Measurements from ENCODE around the gene HMGCL. TPM values are rescaled to one million over a fixed set of nuclear protein-coding genes. Genes with fewer than 3 reads are reported as not detected.

Gene HMGCL
- total and polyA plus RNA-seq, 2 of the 13 experiments (the other 11 are each of a cell fraction or from before 2014, with no cell fraction given), result 21.3 to 41.4 TPM

- ChIA-PET POLR2A (interaction anchor here (0.7 to 2.5 kb wide), 2 partner anchors 9 to 13 kb away, joined by 3 to 12 read pairs; partner anchors contain the start of gene HMGCL), CTCF (ENCODE audit: low intra/inter-chr PET ratio, low total read pairs) (no interaction called here)
- H3K27ac ChIP-seq (ENCODE audit: extremely low read length, insufficient read depth, low read length), result no peak overlapping the region
- H2AFZ ChIP-seq (ENCODE audit: low read length), result no peak overlapping the region
- H3K4me1 ChIP-seq (ENCODE audit: insufficient read depth, low read length), result peaks cover 22% of the 10 kb centered on the region
- peak overlapping the region; percentile 95 for H3K4me2 ChIP-seq (ENCODE audit: low read depth, low read length)
- peak overlapping the region; percentile 47 to 71 (median 71) for H3K4me3 ChIP-seq (replicated peaks in 1 of 3; ENCODE audit: insufficient read depth in 1 of 3, low read depth in 2 of 3, low read length in 3 of 3)
- no peaks in the 10 kb centered on the region for H3K9me3 ChIP-seq (ENCODE audit: low read length)
- BruUV-seq (replicated peaks), result no TSS peak
- WGBS (ENCODE audit: low lambda C conversion rate), result 3% methylated on average over 10 of the region's 21 CpGs
- no peaks in the 10 kb centered on the region for H3K79me2 ChIP-seq (ENCODE audit: insufficient read depth, low read length)
- peaks cover 0 to 6% of the 10 kb centered on the region in 2 experiments; a peak in 3 of 5 replicates for H3K27me3 ChIP-seq (ENCODE audit: control insufficient read depth in 1 of 2, insufficient read depth in 2 of 2, low read length in 2 of 2)
- H3K9ac ChIP-seq (ENCODE audit: insufficient read depth, low read depth, low read length), result peak overlapping the region; percentile 45; the same call in 1 of the 2 replicates
- FAIRE-seq (no peak), DNase-seq (ENCODE audit: low spot score) (peak; percentile 45), ATAC-seq (peak; percentile 96)
- in situ Hi-C loops (cut with HindIII; ENCODE audit: extremely low pct_ligation_motif_present, low pct_unique_long_range_greater_than_20kb) (no loop called here), intact Hi-C loops (cut with micrococcal nuclease; ENCODE audit: unreplicated experiment) (no loop called here)
- H3K36me3 ChIP-seq (replicated peaks in 1 of 2; ENCODE audit: control insufficient read depth in 1 of 2, insufficient read depth in 2 of 2, low read length in 2 of 2), result no peaks in the 10 kb centered on the region
- H4K20me1 ChIP-seq (ENCODE audit: insufficient read depth, low read length), result no peaks in the 10 kb centered on the region
- no peak for TF ChIP-seq BRCA1 (CRISPR knock-in tag; IDR thresholded peaks at IDR 0.05)
- TF ChIP-seq ZFX (CRISPR knock-in tag; IDR thresholded peaks at IDR 0.05; ENCODE audit: low read depth), result peak; percentile 33; the same call in 1 of the 2 replicates
- no peak for TF ChIP-seq ZSCAN20 (CRISPR knock-in tag; IDR thresholded peaks at IDR 0.05; ENCODE audit: borderline replicate concordance)
- TF ChIP-seq CEBPG (CRISPR knock-in tag; IDR thresholded peaks at IDR 0.05), result peak; percentile 85
- no peak for TF ChIP-seq ZNF441 (CRISPR knock-in tag; IDR thresholded peaks at IDR 0.05; ENCODE audit: borderline replicate concordance)
- 0 out of 4 replicates have a peak, but pooled peaks of 1 of the 2 experiments have one; percentile 31 for TF ChIP-seq HMGXB4 (CRISPR knock-in tag; IDR thresholded peaks at IDR 0.05; ENCODE audit: borderline replicate concordance in 1 of 2, low read depth in 1 of 2)
- no peak for TF ChIP-seq ZNF629 (CRISPR knock-in tag; conservative IDR thresholded peaks at IDR 0.05)
- peak; percentile 56 for TF ChIP-seq MNT (IDR thresholded peaks at IDR 0.05)
- TF ChIP-seq MTF2 (CRISPR knock-in tag; IDR thresholded peaks at IDR 0.05; ENCODE audit: borderline replicate concordance), result 0 out of 2 replicates have a peak, but pooled peaks have one; percentile 45
- TF ChIP-seq ZFP91 (CRISPR knock-in tag; IDR thresholded peaks at IDR 0.05; ENCODE audit: borderline replicate concordance), result peak; percentile 31; the same call in 1 of the 2 replicates
- no peak for TF ChIP-seq SCMH1 (CRISPR knock-in tag; IDR thresholded peaks at IDR 0.05; ENCODE audit: borderline replicate concordance)
- peak; percentile 77 for TF ChIP-seq GMEB1 (CRISPR knock-in tag; IDR thresholded peaks at IDR 0.05; ENCODE audit: borderline replicate concordance)
- TF ChIP-seq HDAC1 (CRISPR knock-in tag; IDR thresholded peaks at IDR 0.05), result 0 out of 2 replicates have a peak, but pooled peaks have one; percentile 12
- peak; percentile 76 for TF ChIP-seq SAP130 (CRISPR knock-in tag; IDR thresholded peaks at IDR 0.05; ENCODE audit: low read depth)
- no peak for TF ChIP-seq FOXA3 (CRISPR knock-in tag; IDR thresholded peaks at IDR 0.05)
- no peak for TF ChIP-seq ZNF776 (CRISPR knock-in tag; IDR thresholded peaks at IDR 0.05)
- TF ChIP-seq LCORL (IDR thresholded peaks at IDR 0.05), result no peak
- peak; percentile 43; the same call in 1 of the 2 replicates for TF ChIP-seq LCORL (CRISPR knock-in tag; IDR thresholded peaks at IDR 0.05)
- TF ChIP-seq MXI1 (IDR thresholded peaks at IDR 0.05; ENCODE audit: borderline replicate concordance, low read depth, low read length), result peak; percentile 64; the same call in 1 of the 3 replicates
Observed at GRCh38 chr1:23838401-23838866, 13.2 kb upstream of the HMGCL start.
